ENCODE results near the gene C17orf67.
A peak's percentile ranks its signal among the peaks of the same experiment; 100 is the strongest.

C17orf67 gene

GRCh38 chr17:56752263-56752836 is 81.4 kb downstream of the C17orf67 start:
- in situ Hi-C loops (cut with HindIII; ENCODE audit: low pct_unique_long_range_greater_than_20kb, low sequenced_read_pairs) = no loop called here
- DNase-seq (ENCODE audit: low read depth in 1 of 2, low spot score in 1 of 2) = peak in 1 of 2 experiments; percentile 62
- TF ChIP-seq JUND (IDR thresholded peaks at IDR 0.05; ENCODE audit: low read depth) = no peak

GRCh38 chr17:56751145-56751738 is 82.5 kb downstream of the C17orf67 start:
- TF ChIP-seq JUND (IDR thresholded peaks at IDR 0.05; ENCODE audit: low read depth) = no peak
- in situ Hi-C loops (cut with HindIII; ENCODE audit: low pct_unique_long_range_greater_than_20kb, low sequenced_read_pairs) = no loop called here

GRCh38 chr17:56744721-56745120 is 89.0 kb downstream of the C17orf67 start:
- no peak for TF ChIP-seq JUND (IDR thresholded peaks at IDR 0.05; ENCODE audit: low read depth)
- in situ Hi-C loops (cut with HindIII; ENCODE audit: low pct_unique_long_range_greater_than_20kb, low sequenced_read_pairs) = no loop called here
- DNase-seq (ENCODE audit: low read depth in 1 of 2, low spot score in 1 of 2) = no peak

More at GRCh38 chr17:56751145-56751738, 82.5 kb downstream of the C17orf67 start:
- no peak for DNase-seq (ENCODE audit: low read depth in 1 of 2, low spot score in 1 of 2)

GRCh38 chr17:56742601-56743000 is 91.1 kb downstream of the C17orf67 start:
- in situ Hi-C loops (cut with HindIII; ENCODE audit: low pct_unique_long_range_greater_than_20kb, low sequenced_read_pairs) = no loop called here
- TF ChIP-seq JUND (IDR thresholded peaks at IDR 0.05; ENCODE audit: low read depth) = no peak
- no peak for DNase-seq (ENCODE audit: low read depth in 1 of 2, low spot score in 1 of 2)
